ENCODE measurements around the gene PLGLB1.
"Not testable (repeated sequence)": the region's sequence is repeated elsewhere in the genome, so short reads cannot be mapped to it uniquely, and the experiment has no call there.

DNA sequence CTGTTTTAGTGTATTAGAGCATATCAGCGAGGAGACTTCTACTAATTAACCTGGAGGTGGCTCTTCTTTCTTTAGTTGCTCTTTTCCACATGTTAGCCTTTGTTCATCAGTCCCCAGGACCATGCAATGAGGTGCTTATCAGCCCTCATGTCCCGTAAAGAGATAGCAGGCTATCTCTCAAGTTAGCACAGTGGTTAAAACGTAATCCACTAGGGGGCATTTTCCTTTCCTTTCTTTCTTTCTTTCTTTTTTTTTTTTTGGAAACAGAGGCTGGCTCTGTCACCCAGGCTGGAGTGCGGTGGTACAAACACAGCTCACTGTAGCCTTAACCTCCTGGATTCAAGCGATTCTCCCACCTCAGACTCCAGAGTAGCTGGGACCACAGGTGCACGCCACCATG is 4.3 kb upstream of the PLGLB1 start:
- TF ChIP-seq SRSF1 (IDR thresholded peaks at IDR 0.05; ENCODE audit: low read depth, low read length); CHD4 (IDR thresholded peaks at IDR 0.05; ENCODE audit: insufficient read depth, insufficient replicate concordance, low read depth, low read length, poor library complexity, severe bottlenecking); MBD2 (IDR thresholded peaks at IDR 0.05; ENCODE audit: borderline replicate concordance, low read depth); EP300 (IDR thresholded peaks at IDR 0.05; ENCODE audit: low read length); EHMT2 (IDR thresholded peaks at IDR 0.05); PML (IDR thresholded peaks at IDR 0.05; ENCODE audit: low read length); ZNF780A (CRISPR knock-in tag; IDR thresholded peaks at IDR 0.05); ZNF124 (CRISPR knock-in tag; IDR thresholded peaks at IDR 0.05); BHLHE40 (IDR thresholded peaks at IDR 0.05; ENCODE audit: low read length); TEAD4 (IDR thresholded peaks at IDR 0.05; ENCODE audit: low read length); TEAD4 (CRISPR knock-in tag; IDR thresholded peaks at IDR 0.05; ENCODE audit: borderline replicate concordance); RFX7 (CRISPR knock-in tag; IDR thresholded peaks at IDR 0.05); ZNF584 (CRISPR knock-in tag; IDR thresholded peaks at IDR 0.05; ENCODE audit: low read depth): not testable (repeated sequence)
- TF ChIP-seq, protein P1, sequence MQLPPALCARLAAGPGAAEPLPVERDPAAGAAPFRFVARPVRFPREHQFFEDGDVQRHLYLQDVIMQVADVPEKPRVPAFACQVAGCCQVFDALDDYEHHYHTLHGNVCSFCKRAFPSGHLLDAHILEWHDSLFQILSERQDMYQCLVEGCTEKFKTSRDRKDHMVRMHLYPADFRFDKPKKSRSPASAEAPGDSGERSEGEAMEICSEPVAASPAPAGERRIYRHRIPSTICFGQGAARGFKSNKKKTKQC (CRISPR knock-in tag; IDR thresholded peaks at IDR 0.05) = not testable (repeated sequence)
- TF ChIP-seq, protein P2, sequence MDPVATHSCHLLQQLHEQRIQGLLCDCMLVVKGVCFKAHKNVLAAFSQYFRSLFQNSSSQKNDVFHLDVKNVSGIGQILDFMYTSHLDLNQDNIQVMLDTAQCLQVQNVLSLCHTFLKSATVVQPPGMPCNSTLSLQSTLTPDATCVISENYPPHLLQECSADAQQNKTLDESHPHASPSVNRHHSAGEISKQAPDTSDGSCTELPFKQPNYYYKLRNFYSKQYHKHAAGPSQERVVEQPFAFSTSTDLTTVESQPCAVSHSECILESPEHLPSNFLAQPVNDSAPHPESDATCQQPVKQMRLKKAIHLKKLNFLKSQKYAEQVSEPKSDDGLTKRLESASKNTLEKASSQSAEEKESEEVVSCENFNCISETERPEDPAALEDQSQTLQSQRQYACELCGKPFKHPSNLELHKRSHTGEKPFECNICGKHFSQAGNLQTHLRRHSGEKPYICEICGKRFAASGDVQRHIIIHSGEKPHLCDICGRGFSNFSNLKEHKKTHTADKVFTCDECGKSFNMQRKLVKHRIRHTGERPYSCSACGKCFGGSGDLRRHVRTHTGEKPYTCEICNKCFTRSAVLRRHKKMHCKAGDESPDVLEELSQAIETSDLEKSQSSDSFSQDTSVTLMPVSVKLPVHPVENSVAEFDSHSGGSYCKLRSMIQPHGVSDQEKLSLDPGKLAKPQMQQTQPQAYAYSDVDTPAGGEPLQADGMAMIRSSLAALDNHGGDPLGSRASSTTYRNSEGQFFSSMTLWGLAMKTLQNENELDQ (CRISPR knock-in tag; IDR thresholded peaks at IDR 0.05; ENCODE audit: borderline replicate concordance) = not testable (repeated sequence)

All from K562 (cell line).